Measurements from ENCODE around the gene CYBC1.

Gene CYBC1

GRCh38 chr17:82444941-82445521 lies 5.5 kb downstream of the CYBC1 start:
- no peak for TF ChIP-seq CTCF (IDR thresholded peaks at IDR 0.05; ENCODE audit: low read depth, low read length, missing control alignments)
- H3K27me3 ChIP-seq (replicated peaks) = no peaks in the 10 kb centered on the region
- in situ Hi-C loops (cut with HindIII; ENCODE audit: low pct_ligation_motif_present, low sequenced_read_pairs) = no loop called here
- no peak overlapping the region for H3K4me3 ChIP-seq (ENCODE audit: low read depth, low read length)
- H3K27ac ChIP-seq = no peak overlapping the region
- DNase-seq = no peak
- H3K36me3 ChIP-seq (replicated peaks) = peaks cover 8% of the 10 kb centered on the region

GRCh38 chr17:82444284-82444893 lies 6.2 kb downstream of the CYBC1 start:
- H3K36me3 ChIP-seq (replicated peaks) = peaks cover 8% of the 10 kb centered on the region
- H3K27me3 ChIP-seq (replicated peaks) = no peaks in the 10 kb centered on the region
- H3K4me3 ChIP-seq (ENCODE audit: low read depth, low read length) = no peak overlapping the region
- in situ Hi-C loops (cut with HindIII; ENCODE audit: low pct_ligation_motif_present, low sequenced_read_pairs) = no loop called here
- no peak for DNase-seq
- no peak for TF ChIP-seq CTCF (IDR thresholded peaks at IDR 0.05; ENCODE audit: low read depth, low read length, missing control alignments)
- H3K27ac ChIP-seq = no peak overlapping the region

GRCh38 chr17:82443465-82444283 lies 6.9 kb downstream of the CYBC1 start:
- no peaks in the 10 kb centered on the region for H3K27me3 ChIP-seq (replicated peaks)
- DNase-seq = no peak
- H3K27ac ChIP-seq = no peak overlapping the region
- peaks cover 8% of the 10 kb centered on the region for H3K36me3 ChIP-seq (replicated peaks)
- H3K4me3 ChIP-seq (ENCODE audit: low read depth, low read length) = no peak overlapping the region
- no peak for TF ChIP-seq CTCF (IDR thresholded peaks at IDR 0.05; ENCODE audit: low read depth, low read length, missing control alignments)
- in situ Hi-C loops (cut with HindIII; ENCODE audit: low pct_ligation_motif_present, low sequenced_read_pairs) = no loop called here

GRCh38 chr17:82442643-82443464 lies 7.7 kb downstream of the CYBC1 start:
- Histone ChIP-seq H3K27ac (no peak overlapping the region), H3K36me3 (replicated peaks) (peaks cover 8% of the 10 kb centered on the region), H3K27me3 (replicated peaks) (no peaks in the 10 kb centered on the region), H3K4me3 (ENCODE audit: low read depth, low read length) (no peak overlapping the region)
- no peak for DNase-seq
- no peak for TF ChIP-seq CTCF (IDR thresholded peaks at IDR 0.05; ENCODE audit: low read depth, low read length, missing control alignments)
- in situ Hi-C loops (cut with HindIII; ENCODE audit: low pct_ligation_motif_present, low sequenced_read_pairs) = no loop called here

GRCh38 chr17:82441691-82442487 lies 8.7 kb downstream of the CYBC1 start:
- H3K27ac ChIP-seq = no peak overlapping the region

More at GRCh38 chr17:82441691-82442487, 8.7 kb downstream of the CYBC1 start:
- in situ Hi-C loops (cut with HindIII; ENCODE audit: low pct_ligation_motif_present, low sequenced_read_pairs) = no loop called here
- Histone ChIP-seq H3K4me3 (ENCODE audit: low read depth, low read length) (no peak overlapping the region), H3K36me3 (replicated peaks) (peaks cover 8% of the 10 kb centered on the region), H3K27me3 (replicated peaks) (no peaks in the 10 kb centered on the region)
- no peak for DNase-seq
- no peak for TF ChIP-seq CTCF (IDR thresholded peaks at IDR 0.05; ENCODE audit: low read depth, low read length, missing control alignments)

All from brain microvascular endothelial cell (primary cell).